ENCODE measurements around the gene ZNF665.
"Not testable (repeated sequence)": the region's sequence is repeated elsewhere in the genome, so short reads cannot be mapped to it uniquely, and the experiment has no call there.

Gene ZNF665

DNA sequence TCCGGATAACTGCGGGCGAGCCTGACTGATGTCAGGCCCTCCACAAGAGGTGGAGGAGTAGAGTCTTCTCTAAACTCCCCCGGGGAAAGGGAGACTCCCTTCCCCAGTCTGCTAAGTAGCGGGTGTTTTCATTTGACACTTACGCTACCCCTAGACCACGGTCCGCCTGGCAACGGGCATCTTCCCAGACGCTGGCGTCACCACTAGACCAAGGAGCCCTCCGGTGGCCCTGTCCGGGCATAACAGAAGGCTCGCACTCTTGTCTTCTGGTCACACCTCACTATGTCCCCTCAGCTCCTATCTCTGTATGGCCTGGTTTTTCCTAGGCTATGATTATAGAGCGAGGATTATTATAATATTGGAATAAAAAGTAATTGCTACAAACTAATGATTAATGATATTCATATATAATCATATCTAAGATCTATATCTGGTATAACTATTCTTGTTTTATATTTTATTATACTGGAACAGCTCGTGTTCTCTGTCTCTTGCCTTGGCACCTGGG, 3.4 kb downstream of the ZNF665 start:
- not testable (repeated sequence) for H3K9me3 ChIP-seq (ENCODE audit: control insufficient read depth, insufficient read depth, low read length); H3K27ac ChIP-seq (ENCODE audit: low read depth, low read length); H3K4me1 ChIP-seq (ENCODE audit: control insufficient read depth, insufficient read depth, low read length); H3K9ac ChIP-seq (ENCODE audit: low read depth, low read length); H3K4me3 ChIP-seq (ENCODE audit: low read depth, low read length); H3K27me3 ChIP-seq (ENCODE audit: control insufficient read depth, insufficient read depth, low read length); H3K36me3 ChIP-seq (ENCODE audit: control insufficient read depth, insufficient read depth, low read length)

DNA sequence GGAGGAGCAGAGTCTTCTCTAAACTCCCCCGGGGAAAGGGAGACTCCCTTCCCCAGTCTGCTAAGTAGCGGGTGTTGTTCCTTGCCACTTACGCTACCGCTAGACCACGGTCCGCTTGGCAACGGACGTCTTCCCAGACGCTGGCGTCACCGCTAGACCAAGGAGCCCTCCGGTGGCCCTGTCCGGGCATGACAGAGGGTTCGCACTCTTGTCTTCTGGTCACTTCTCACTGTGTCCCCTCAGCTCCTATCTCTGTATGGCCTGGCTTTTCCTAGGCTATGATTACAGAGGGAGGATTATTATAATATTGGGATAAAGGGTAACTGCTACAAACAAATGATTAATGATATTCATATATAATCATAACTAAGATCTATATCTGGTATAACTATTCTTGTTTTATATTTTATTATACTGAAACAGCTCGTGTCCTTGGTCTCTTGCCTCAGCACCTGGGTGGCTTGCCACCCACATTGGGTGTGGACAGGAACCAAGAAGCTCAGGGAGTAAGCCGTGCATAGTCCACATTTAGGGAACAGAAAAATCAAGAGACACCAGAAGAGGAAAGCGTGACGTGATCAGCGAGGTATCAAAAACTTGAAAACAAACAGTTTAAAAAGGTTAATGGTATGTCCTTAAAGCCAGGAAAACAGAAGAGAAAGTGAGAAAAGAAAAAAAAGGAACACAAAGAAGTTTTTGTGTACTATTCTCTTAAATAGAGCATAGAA, 7.8 kb downstream of the ZNF665 start:
- not testable (repeated sequence) for H3K4me1 ChIP-seq (ENCODE audit: control insufficient read depth, insufficient read depth, low read length); H3K27ac ChIP-seq (ENCODE audit: low read depth, low read length); H3K4me3 ChIP-seq (ENCODE audit: low read depth, low read length); H3K27me3 ChIP-seq (ENCODE audit: control insufficient read depth, insufficient read depth, low read length); H3K36me3 ChIP-seq (ENCODE audit: control insufficient read depth, insufficient read depth, low read length); H3K9ac ChIP-seq (ENCODE audit: low read depth, low read length); H3K9me3 ChIP-seq (ENCODE audit: control insufficient read depth, insufficient read depth, low read length)

DNA sequence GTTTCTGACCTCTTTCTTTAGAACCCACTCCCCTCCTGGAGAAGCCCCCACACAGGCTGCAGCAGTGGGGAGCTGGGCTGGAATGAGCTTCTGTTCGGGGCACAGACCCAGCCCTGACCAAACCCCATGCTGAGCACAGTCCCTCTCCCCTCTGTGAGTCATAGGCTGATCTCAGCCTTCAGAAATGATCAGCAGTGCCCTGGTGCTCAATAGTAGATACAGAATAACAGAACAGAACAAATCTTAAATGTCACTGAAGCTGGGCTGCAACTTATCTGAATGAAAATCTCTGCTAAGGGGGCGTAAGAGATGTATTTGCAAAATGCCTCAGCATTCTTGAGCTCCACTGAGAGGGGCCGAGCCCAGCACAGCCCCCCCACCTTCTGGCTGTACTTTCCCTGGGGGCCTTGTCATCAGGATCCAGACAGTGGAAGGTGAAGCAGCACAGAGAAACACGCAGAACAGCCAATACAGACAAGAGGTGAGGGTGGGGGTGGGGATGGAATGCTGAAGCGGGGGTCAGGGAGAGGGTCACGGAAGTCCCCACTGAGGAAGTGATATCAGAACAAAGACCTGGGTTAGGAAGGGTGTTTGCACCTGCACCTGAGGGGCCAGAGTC, 9.9 kb downstream of the ZNF665 start:
- 0 out of 2 replicates have a peak, but pooled peaks cover 2% of the 10 kb centered on the region for H3K9me3 ChIP-seq (ENCODE audit: control insufficient read depth, insufficient read depth, low read length)
- no peak overlapping the region for H3K9ac ChIP-seq (ENCODE audit: low read depth, low read length)
- H3K4me3 ChIP-seq (ENCODE audit: low read depth, low read length) = no peak overlapping the region
- no peaks in the 10 kb centered on the region for H3K27me3 ChIP-seq (ENCODE audit: control insufficient read depth, insufficient read depth, low read length)
- no peaks in the 10 kb centered on the region for H3K4me1 ChIP-seq (ENCODE audit: control insufficient read depth, insufficient read depth, low read length)
- peaks cover 6% of the 10 kb centered on the region for H3K36me3 ChIP-seq (ENCODE audit: control insufficient read depth, insufficient read depth, low read length)
- peak overlapping the region; percentile 42 for H3K27ac ChIP-seq (ENCODE audit: low read depth, low read length)

DNA sequence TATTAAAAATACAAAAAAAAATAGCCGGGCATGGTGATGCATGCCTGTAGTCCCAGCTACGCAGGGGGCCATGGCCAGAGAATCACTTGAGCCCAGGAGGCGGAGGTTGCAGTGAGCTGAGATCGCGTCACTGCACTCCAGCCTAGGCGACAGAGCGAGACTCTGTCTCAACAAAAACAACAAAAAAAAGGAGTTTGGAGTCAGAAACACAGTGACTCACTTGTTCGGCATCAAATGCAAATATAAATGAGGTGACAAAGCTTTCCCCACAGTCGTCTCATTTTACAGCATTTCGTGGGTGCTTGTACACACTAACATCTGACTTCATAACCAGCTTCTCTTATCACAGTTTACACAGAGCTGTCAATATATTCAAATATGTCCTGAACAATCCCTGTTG, 11.0 kb downstream of the ZNF665 start:
- H3K36me3 ChIP-seq (ENCODE audit: control insufficient read depth, insufficient read depth, low read length) = peaks cover 6% of the 10 kb centered on the region

DNA sequence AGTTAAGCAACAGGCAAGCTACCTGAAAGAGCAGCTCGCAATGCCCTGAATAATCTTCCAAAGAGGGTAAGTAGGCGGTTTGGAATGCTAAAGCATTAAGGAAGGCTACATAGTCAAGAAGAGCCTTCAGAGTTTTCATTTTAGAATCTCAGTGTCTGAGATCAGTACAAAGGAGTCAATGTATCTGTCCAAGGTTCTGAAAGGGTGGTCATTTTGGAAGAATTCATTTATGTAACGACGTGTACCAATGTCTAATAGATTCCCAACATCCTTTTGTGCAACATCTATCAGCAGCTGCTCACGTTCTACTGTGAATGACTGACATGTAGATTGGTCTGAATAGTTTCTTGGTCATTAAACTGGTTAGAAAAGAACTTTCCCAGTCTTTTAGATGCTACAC, 15.2 kb downstream of the ZNF665 start:
- Histone ChIP-seq H3K36me3 (ENCODE audit: control insufficient read depth, insufficient read depth, low read length) (peaks cover 6% of the 10 kb centered on the region), H3K4me1 (ENCODE audit: control insufficient read depth, insufficient read depth, low read length) (no peaks in the 10 kb centered on the region), H3K9me3 (ENCODE audit: control insufficient read depth, insufficient read depth, low read length) (peaks cover 11% of the 10 kb centered on the region; the same call in 1 of the 2 replicates)

More for the DNA sequence above, 11.0 kb downstream of the ZNF665 start:
- Histone ChIP-seq H3K4me3 (ENCODE audit: low read depth, low read length) (no peak overlapping the region), H3K9me3 (ENCODE audit: control insufficient read depth, insufficient read depth, low read length) (0 out of 2 replicates have a peak, but pooled peaks cover 2% of the 10 kb centered on the region), H3K27me3 (ENCODE audit: control insufficient read depth, insufficient read depth, low read length) (no peaks in the 10 kb centered on the region), H3K4me1 (ENCODE audit: control insufficient read depth, insufficient read depth, low read length) (no peaks in the 10 kb centered on the region), H3K27ac (ENCODE audit: low read depth, low read length) (no peak overlapping the region), H3K9ac (ENCODE audit: low read depth, low read length) (no peak overlapping the region)

DNA sequence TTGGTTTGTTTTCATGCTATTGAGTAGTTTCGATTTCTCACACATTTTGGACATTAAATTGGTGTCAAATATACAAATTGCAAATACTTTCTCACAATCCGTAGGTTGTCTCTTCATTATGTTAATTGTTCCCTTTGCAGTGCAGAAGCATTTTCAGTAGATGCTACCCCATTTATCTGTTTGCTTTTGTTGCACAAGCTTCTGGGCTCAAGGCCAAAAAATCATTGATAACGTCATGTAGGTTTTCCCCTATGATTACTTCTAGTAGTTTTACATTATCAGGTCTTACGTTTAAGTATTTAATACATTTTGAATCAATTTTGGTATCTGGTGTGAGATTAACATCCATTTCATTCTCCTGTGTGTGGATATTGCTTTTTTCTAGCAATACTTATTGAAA, 20.3 kb downstream of the ZNF665 start:
- Histone ChIP-seq H3K27me3 (ENCODE audit: control insufficient read depth, insufficient read depth, low read length) (no peaks in the 10 kb centered on the region), H3K9ac (ENCODE audit: low read depth, low read length) (no peak overlapping the region), H3K36me3 (ENCODE audit: control insufficient read depth, insufficient read depth, low read length) (no peaks in the 10 kb centered on the region), H3K9me3 (ENCODE audit: control insufficient read depth, insufficient read depth, low read length) (peaks cover 22% of the 10 kb centered on the region), H3K4me3 (ENCODE audit: low read depth, low read length) (no peak overlapping the region), H3K27ac (ENCODE audit: low read depth, low read length) (no peak overlapping the region), H3K4me1 (ENCODE audit: control insufficient read depth, insufficient read depth, low read length) (no peaks in the 10 kb centered on the region)

More for the DNA sequence above, 15.2 kb downstream of the ZNF665 start:
- Histone ChIP-seq H3K27ac (ENCODE audit: low read depth, low read length) (no peak overlapping the region), H3K27me3 (ENCODE audit: control insufficient read depth, insufficient read depth, low read length) (no peaks in the 10 kb centered on the region), H3K9ac (ENCODE audit: low read depth, low read length) (no peak overlapping the region), H3K4me3 (ENCODE audit: low read depth, low read length) (no peak overlapping the region)

DNA sequence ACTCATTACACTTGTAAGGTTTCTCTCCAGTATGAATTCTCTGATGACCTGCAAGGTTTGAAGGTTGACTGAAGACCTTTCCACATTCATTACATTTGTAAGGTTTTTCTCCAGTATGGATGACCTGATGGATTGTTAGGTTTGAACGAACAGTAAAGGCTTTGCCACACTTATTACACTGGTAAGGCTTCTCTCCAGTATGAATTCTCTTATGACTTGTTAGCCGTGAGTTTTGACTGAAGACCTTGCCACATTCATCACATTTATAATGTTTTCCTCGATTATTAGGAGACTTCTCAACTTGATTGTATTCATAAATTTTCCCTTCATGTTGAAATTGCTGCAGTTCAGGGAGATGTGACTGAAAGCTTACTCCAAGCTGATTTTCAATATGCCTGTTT, 27.5 kb downstream of the ZNF665 start:
- Histone ChIP-seq H3K9me3 (ENCODE audit: control insufficient read depth, insufficient read depth, low read length) (peaks cover 34% of the 10 kb centered on the region), H3K36me3 (ENCODE audit: control insufficient read depth, insufficient read depth, low read length) (peaks cover 5% of the 10 kb centered on the region; the same call in 1 of the 2 replicates), H3K4me3 (ENCODE audit: low read depth, low read length) (no peak overlapping the region)

DNA sequence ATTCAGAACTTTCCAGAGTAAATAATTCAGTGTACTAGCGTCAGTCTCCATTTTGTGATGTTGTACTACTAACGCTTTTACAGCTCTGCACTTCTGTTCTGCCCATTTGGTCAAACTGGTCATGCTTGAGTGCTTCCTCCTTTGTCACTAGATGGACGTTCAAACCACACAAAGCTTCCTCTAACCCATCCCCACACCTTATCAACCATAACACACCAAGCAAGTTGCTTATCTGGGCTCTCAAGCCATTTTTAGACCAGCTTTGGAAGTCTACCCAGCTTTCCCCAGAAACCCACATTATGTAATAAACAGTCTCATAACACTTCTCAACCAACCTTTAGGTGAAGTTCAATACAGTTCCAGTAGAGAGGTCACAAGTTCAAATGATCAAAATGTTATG, 32.0 kb downstream of the ZNF665 start:
- Histone ChIP-seq H3K9ac (ENCODE audit: low read depth, low read length) (no peak overlapping the region), H3K9me3 (ENCODE audit: control insufficient read depth, insufficient read depth, low read length) (peaks cover 30% of the 10 kb centered on the region), H3K27ac (ENCODE audit: low read depth, low read length) (no peak overlapping the region)

More for the DNA sequence above, 27.5 kb downstream of the ZNF665 start:
- H3K27ac ChIP-seq (ENCODE audit: low read depth, low read length) = no peak overlapping the region
- no peaks in the 10 kb centered on the region for H3K4me1 ChIP-seq (ENCODE audit: control insufficient read depth, insufficient read depth, low read length)
- no peak overlapping the region for H3K9ac ChIP-seq (ENCODE audit: low read depth, low read length)
- no peaks in the 10 kb centered on the region for H3K27me3 ChIP-seq (ENCODE audit: control insufficient read depth, insufficient read depth, low read length)

DNA sequence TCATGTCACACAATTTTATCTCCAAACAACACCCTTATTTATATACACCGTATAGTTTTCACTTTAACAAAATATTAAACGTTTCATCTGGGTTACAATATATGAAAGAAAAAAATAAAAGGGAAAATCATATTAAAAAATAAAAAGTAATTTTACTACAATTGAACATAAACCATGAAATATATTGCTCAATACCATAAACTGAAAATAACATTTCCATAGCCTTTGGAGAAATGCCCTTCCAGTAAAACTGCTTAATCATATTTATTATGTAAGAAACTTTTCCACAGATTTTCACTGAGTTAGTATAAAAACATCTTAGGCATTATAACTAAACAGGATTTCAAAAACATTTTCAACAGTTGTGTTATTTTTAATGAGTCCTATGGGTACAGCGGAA, 32.8 kb downstream of the ZNF665 start:
- H3K4me1 ChIP-seq (ENCODE audit: control insufficient read depth, insufficient read depth, low read length) = no peaks in the 10 kb centered on the region
- H3K27me3 ChIP-seq (ENCODE audit: control insufficient read depth, insufficient read depth, low read length) = no peaks in the 10 kb centered on the region
- H3K27ac ChIP-seq (ENCODE audit: low read depth, low read length) = no peak overlapping the region
- H3K36me3 ChIP-seq (ENCODE audit: control insufficient read depth, insufficient read depth, low read length) = no peaks in the 10 kb centered on the region; the same call in 1 of the 2 replicates
- H3K4me3 ChIP-seq (ENCODE audit: low read depth, low read length) = no peak overlapping the region
- no peak overlapping the region for H3K9ac ChIP-seq (ENCODE audit: low read depth, low read length)
- H3K9me3 ChIP-seq (ENCODE audit: control insufficient read depth, insufficient read depth, low read length) = peaks cover 23% of the 10 kb centered on the region

More for the DNA sequence above, 32.0 kb downstream of the ZNF665 start:
- no peaks in the 10 kb centered on the region for H3K27me3 ChIP-seq (ENCODE audit: control insufficient read depth, insufficient read depth, low read length)
- no peak overlapping the region for H3K4me3 ChIP-seq (ENCODE audit: low read depth, low read length)
- no peaks in the 10 kb centered on the region for H3K4me1 ChIP-seq (ENCODE audit: control insufficient read depth, insufficient read depth, low read length)
- peaks cover 3% of the 10 kb centered on the region; the same call in 1 of the 2 replicates for H3K36me3 ChIP-seq (ENCODE audit: control insufficient read depth, insufficient read depth, low read length)

DNA sequence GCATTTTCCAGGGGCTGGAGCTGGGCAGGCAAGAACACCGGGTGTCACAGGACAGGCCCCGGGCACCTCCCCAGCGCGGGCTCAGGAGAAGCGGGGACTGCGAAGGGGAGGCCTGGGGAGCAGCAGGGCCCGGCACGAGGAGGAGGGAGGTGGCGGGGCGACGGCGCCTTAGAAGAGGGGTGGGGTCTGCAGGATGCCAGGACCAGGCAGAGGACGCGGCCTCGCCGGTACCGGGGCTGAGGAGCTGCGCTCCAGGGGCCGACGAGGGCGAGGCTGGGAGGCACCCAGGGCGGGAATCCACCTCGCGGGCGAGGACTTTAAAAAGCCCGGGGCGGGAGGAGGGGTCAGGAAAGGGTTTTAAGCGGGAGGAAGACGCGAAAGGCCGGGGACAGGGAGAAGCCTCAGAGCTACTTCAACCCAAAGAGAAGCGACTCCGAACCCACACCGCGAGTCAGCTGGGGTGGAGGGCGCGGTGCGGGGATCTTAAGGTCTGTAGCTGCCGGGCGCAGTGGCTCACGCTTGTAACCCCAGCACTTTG, 35.0 kb downstream of the ZNF665 start:
- peak overlapping the region; percentile 91 for H3K4me3 ChIP-seq (ENCODE audit: low read depth, low read length)
- H3K9ac ChIP-seq (ENCODE audit: low read depth, low read length) = no peak overlapping the region; the same call in 1 of the 2 replicates
- peaks cover 5% of the 10 kb centered on the region; the same call in 1 of the 2 replicates for H3K9me3 ChIP-seq (ENCODE audit: control insufficient read depth, insufficient read depth, low read length)
- H3K27ac ChIP-seq (ENCODE audit: low read depth, low read length) = no peak overlapping the region
- H3K4me1 ChIP-seq (ENCODE audit: control insufficient read depth, insufficient read depth, low read length) = no peaks in the 10 kb centered on the region
- H3K27me3 ChIP-seq (ENCODE audit: control insufficient read depth, insufficient read depth, low read length) = no peaks in the 10 kb centered on the region
- H3K36me3 ChIP-seq (ENCODE audit: control insufficient read depth, insufficient read depth, low read length) = peaks cover 6% of the 10 kb centered on the region; the same call in 1 of the 2 replicates

DNA sequence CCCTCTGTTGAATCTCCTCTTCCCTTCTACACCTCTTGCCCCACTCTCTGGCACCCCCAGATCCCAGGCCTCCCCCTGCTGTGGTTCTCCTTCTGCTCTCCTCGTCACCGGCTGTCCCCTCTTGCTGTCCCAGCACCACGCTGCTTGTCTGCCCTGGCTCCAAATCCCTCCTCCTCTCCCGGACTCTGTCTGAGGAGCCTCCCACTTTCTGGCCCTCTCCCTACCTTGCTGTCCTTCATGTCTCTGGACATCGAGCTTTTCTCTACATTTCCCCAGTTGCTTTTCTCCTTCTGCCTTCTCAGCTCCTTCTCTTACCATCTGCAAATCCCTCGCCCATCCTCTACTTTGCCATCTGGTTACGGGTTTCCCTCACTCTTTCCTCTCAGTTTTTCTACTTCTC, 35.5 kb downstream of the ZNF665 start:
- no peak overlapping the region for H3K9ac ChIP-seq (ENCODE audit: low read depth, low read length)
- H3K27ac ChIP-seq (ENCODE audit: low read depth, low read length) = no peak overlapping the region
- H3K4me1 ChIP-seq (ENCODE audit: control insufficient read depth, insufficient read depth, low read length) = no peaks in the 10 kb centered on the region
- peaks cover 10% of the 10 kb centered on the region; the same call in 1 of the 2 replicates for H3K36me3 ChIP-seq (ENCODE audit: control insufficient read depth, insufficient read depth, low read length)
- no peaks in the 10 kb centered on the region for H3K27me3 ChIP-seq (ENCODE audit: control insufficient read depth, insufficient read depth, low read length)
- H3K4me3 ChIP-seq (ENCODE audit: low read depth, low read length) = peak overlapping the region; percentile 91
- 0 out of 2 replicates have a peak, but pooled peaks cover 4% of the 10 kb centered on the region for H3K9me3 ChIP-seq (ENCODE audit: control insufficient read depth, insufficient read depth, low read length)
